ENCODE results near the gene COL28A1.

COL28A1 gene

DNA sequence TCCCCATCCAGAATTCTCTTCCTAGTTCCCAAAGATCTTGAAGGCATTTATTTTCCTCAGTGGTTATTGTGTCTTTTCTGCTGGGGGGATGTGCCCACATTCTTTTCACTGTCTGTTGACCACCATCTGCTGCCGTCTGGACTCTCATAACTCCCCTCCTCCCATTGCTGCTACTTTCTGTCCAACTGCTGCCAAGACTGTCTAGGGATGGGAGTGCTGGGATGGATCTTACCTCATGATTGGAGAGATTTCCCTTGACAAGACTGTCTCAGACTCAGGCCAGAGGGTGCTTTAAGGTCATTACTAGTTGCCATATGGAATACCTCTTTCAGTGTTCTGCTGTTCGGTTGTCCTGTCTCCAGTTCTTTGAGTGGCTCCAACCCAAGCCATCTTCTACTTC, 211.8 kb downstream of the COL28A1 start:
- DNase-seq = no peak

GRCh38 chr7:7323352-7323751, 212.3 kb downstream of the COL28A1 start:
- no peak for DNase-seq

GRCh38 chr7:7321681-7322080, 214.0 kb downstream of the COL28A1 start:
- no peak for DNase-seq

GRCh38 chr7:7318601-7319000, 217.1 kb downstream of the COL28A1 start:
- DNase-seq = no peak

DNA sequence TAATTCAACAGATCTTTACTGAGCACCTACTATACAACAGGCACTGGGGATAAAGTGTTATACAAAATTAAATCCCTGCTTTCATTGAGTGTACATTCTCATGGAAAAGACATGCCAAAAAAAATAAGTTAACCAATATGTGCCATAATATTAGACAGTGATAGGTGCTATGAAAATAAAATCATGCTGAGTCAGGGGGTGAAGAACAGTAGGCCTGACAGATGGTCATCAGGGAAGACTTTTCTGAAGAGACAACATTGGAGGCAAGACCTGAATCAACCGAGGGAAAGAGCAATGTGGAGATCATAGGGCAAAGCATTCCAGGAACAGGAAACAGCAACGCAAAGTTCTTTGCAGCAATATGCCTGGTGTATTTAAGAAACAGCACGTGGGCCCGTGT, 217.8 kb downstream of the COL28A1 start:
- no peak for DNase-seq

GRCh38 chr7:7315851-7316250, 219.8 kb downstream of the COL28A1 start:
- DNase-seq = no peak

DNA sequence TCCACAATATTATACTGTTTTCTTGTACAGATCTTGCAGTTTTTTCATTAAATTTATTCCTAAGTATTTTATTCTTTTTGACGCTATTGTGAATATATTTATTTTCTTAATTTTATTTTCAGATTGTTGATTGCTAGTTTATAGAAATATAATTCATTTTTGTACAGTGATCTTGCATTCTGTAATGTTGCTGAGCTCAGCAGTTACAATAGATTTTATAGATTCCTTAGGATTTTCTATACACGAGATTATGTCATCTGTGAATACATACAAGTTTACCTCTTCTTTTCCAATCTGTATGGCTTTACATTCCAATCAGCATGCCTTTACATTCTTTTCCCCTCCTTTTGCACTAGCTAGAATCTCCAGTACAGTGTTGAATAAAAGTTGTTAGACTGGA, 223.3 kb downstream of the COL28A1 start:
- no peak for DNase-seq

GRCh38 chr7:7311001-7311400, 224.7 kb downstream of the COL28A1 start:
- no peak for DNase-seq

DNA sequence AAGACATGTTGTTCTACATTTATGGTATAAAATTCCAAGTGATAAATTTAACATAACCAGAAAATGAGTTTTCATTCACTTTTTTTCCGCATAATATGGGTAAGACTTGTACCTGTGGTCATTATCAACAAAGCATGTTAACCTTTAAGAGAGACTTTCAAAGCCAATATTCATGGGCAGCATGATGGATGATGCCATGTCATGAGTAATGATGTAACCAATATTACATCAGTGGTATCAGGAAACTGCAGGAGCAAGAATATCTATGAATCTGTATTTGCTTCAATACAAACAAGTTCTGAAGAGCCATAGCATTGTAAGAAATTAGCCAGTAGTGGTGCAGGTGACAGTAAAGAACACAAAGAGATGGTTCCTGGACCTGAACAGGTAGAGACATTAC, 226.5 kb downstream of the COL28A1 start:
- no peak for DNase-seq

All from right forelimb (tissue), 1 donor.